OCI-M2 (cell line): Measurements from ENCODE around the gene PAK3.

Experiments
- DNase-seq: peaks from one replicate; lab custom pipeline; 2025; ENCODE audit not compliant: unreplicated experiment; lab: John Stamatoyannopoulos, UW

PAK3 gene

GRCh38 chrX:111129921-111130320 is 33.9 kb downstream of the PAK3 start:
- no peak for DNase-seq

- no peak for DNase-seq
Observed at GRCh38 chrX:111131572-111131971, 35.6 kb downstream of the PAK3 start.

- no peak for DNase-seq
Observed at GRCh38 chrX:111133389-111133788, 37.4 kb downstream of the PAK3 start.

GRCh38 chrX:111145878-111146277 is 49.9 kb downstream of the PAK3 start:
- DNase-seq: no peak

- DNase-seq: no peak
Observed at GRCh38 chrX:111151764-111152163, 55.8 kb downstream of the PAK3 start.

GRCh38 chrX:111159232-111159631 is 63.2 kb downstream of the PAK3 start:
- no peak for DNase-seq

- DNase-seq: no peak
Observed at GRCh38 chrX:111164728-111165127, 68.7 kb downstream of the PAK3 start.

- DNase-seq: no peak
Observed at GRCh38 chrX:111165902-111166301, 69.9 kb downstream of the PAK3 start.

GRCh38 chrX:111167334-111167733 is 71.3 kb downstream of the PAK3 start:
- no peak for DNase-seq

- no peak for DNase-seq
Observed at GRCh38 chrX:111168314-111168713, 72.3 kb downstream of the PAK3 start.

GRCh38 chrX:111169141-111169540 is 73.2 kb downstream of the PAK3 start:
- DNase-seq: no peak

GRCh38 chrX:111170017-111170416 is 74.0 kb downstream of the PAK3 start:
- DNase-seq: no peak

- no peak for DNase-seq
Observed at GRCh38 chrX:111180750-111181240, 84.8 kb downstream of the PAK3 start.

- DNase-seq: no peak
Observed at GRCh38 chrX:111181951-111182350, 86.0 kb downstream of the PAK3 start.

- no peak for DNase-seq
Observed at GRCh38 chrX:111182997-111183396, 87.0 kb downstream of the PAK3 start.

GRCh38 chrX:111191598-111191997 is 95.6 kb downstream of the PAK3 start:
- DNase-seq: no peak

GRCh38 chrX:111199505-111199904 is 103.5 kb downstream of the PAK3 start:
- no peak for DNase-seq

GRCh38 chrX:111200327-111200726 is 104.3 kb downstream of the PAK3 start:
- DNase-seq: no peak

GRCh38 chrX:111207851-111208250 is 111.9 kb downstream of the PAK3 start:
- no peak for DNase-seq

- DNase-seq: no peak
Observed at GRCh38 chrX:111216293-111216801, 120.4 kb downstream of the PAK3 start.

GRCh38 chrX:111244235-111244750 is 148.3 kb downstream of the PAK3 start:
- no peak for DNase-seq

- no peak for DNase-seq
Observed at GRCh38 chrX:111254896-111255693, 159.1 kb downstream of the PAK3 start.
